Neural cell (in vitro differentiated cells): ENCODE measurements around the gene TAF3. TPM values are rescaled to one million over a fixed set of nuclear protein-coding genes. Genes with fewer than 3 reads are reported as not detected.

ENCODE experiments used
- H2AFZ ChIP-seq: fragments of 200-600, 300-800 bp; sonication (generic), shearing (Covaris generic); 2 replicates; pipeline ENCODE4 v1.6.0; 2014; ENCODE audit warnings: low read depth, mild to moderate bottlenecking, antibody characterized with exemption, low read length, moderate library complexity
- H3F3A ChIP-seq: fragments of 200-600 bp; shearing (Covaris generic); 2 replicates; pipeline ENCODE4 v1.6.1; 2016; ENCODE audit warnings: mild to moderate bottlenecking, moderate library complexity, mixed read lengths, antibody characterized with exemption, low read length; ENCODE audit not compliant: insufficient read depth, poor library complexity, severe bottlenecking
- H3K27ac ChIP-seq: fragments of 200-600, 300-800 bp; sonication (generic), shearing (Covaris generic); 2 replicates; pipeline ENCODE4 v1.5.1; 2014; ENCODE audit warnings: mild to moderate bottlenecking, low read length, moderate library complexity
- H3K27me3 ChIP-seq: fragments of 300-800, 200-600 bp; sonication (generic), shearing (Covaris generic); 2 replicates; pipeline ENCODE4 v1.6.0; 2014; ENCODE audit warnings: mild to moderate bottlenecking, low read depth, low read length, moderate library complexity; ENCODE audit not compliant: insufficient read depth
- H3K36me3 ChIP-seq: fragments of 300-800, 200-600 bp; sonication (generic), shearing (Covaris generic); 2 replicates; pipeline ENCODE4 v1.5.1; 2014; ENCODE audit warnings: mild to moderate bottlenecking, antibody characterized with exemption, low read length, moderate library complexity; ENCODE audit not compliant: insufficient read depth
- H3K4me2 ChIP-seq: fragments of 300-800, 200-600 bp; sonication (generic), shearing (Covaris generic); 2 replicates; pipeline ENCODE4 v1.6.0; 2014; ENCODE audit warnings: mild to moderate bottlenecking, low read length
- H3K4me3 ChIP-seq: fragments of 300-800, 200-600 bp; sonication (generic), shearing (Covaris generic); 2 replicates; pipeline ENCODE4 v1.5.1; 2014; ENCODE audit warnings: mild to moderate bottlenecking, low read length, moderate library complexity
- H3K79me2 ChIP-seq: fragments of 200-600 bp; shearing (Covaris generic); replicated peaks from 2 replicates; pipeline ENCODE4 v1.6.0; 2014; ENCODE audit warnings: mild to moderate bottlenecking, low read length, moderate library complexity; ENCODE audit not compliant: insufficient read depth
- H3K9ac ChIP-seq: fragments of 300-800, 200-600 bp; sonication (generic), shearing (Covaris generic); 2 replicates; pipeline ENCODE4 v1.6.1; 2016; ENCODE audit warnings: mild to moderate bottlenecking, low read length, mixed read lengths
- H3K9me2 ChIP-seq: fragments of 200-600 bp; shearing (Covaris generic); 2 replicates; pipeline ENCODE4 v1.6.1; 2016; ENCODE audit warnings: mild to moderate bottlenecking, low read length, mixed read lengths; ENCODE audit not compliant: insufficient read depth
- H3K9me3 ChIP-seq: fragments of 200-600, 300-800 bp; sonication (generic), shearing (Covaris generic); 2 replicates; pipeline ENCODE4 v1.6.1; 2016; ENCODE audit warnings: mild to moderate bottlenecking, mixed run types, low read length, moderate library complexity, mixed read lengths
- H4K20me1 ChIP-seq: fragments of 200-600 bp; shearing (Covaris generic); 2 replicates; pipeline ENCODE4 v1.6.1; 2016; ENCODE audit warnings: mild to moderate bottlenecking, mixed run types; ENCODE audit not compliant: insufficient read depth
- EP300 ChIP-seq: fragments of 450-650 bp; conservative IDR thresholded peaks from 2 replicates; pipeline ENCODE4 v1.6.1; 2014; ENCODE audit warnings: antibody characterized with exemption, mild to moderate bottlenecking, moderate library complexity; ENCODE audit not compliant: poor library complexity, severe bottlenecking
- EZH2 ChIP-seq: fragments of 200-600, 300-800 bp; shearing (Covaris generic), sonication (generic); IDR thresholded peaks from 2 replicates; pipeline ENCODE4 v1.6.1; 2014; ENCODE audit warnings: antibody characterized with exemption, low read length, borderline replicate concordance, mild to moderate bottlenecking; ENCODE audit not compliant: insufficient read depth, poor library complexity, severe bottlenecking
- MXI1 ChIP-seq: fragments of 450-650 bp; conservative IDR thresholded peaks from 2 replicates; pipeline ENCODE4 v1.6.1; 2014; ENCODE audit warnings: antibody characterized with exemption, mild to moderate bottlenecking; ENCODE audit not compliant: poor library complexity, severe bottlenecking
- POLR2AphosphoS5 ChIP-seq: IDR thresholded peaks from 2 replicates; pipeline ENCODE4 v1.6.1; 2012
- RAD21 ChIP-seq: fragments of 450-650 bp; conservative IDR thresholded peaks from 2 replicates; pipeline ENCODE4 v1.6.1; 2014; ENCODE audit warnings: antibody characterized with exemption, mild to moderate bottlenecking, moderate library complexity
- SMC3 ChIP-seq: fragments of 450-650 bp; conservative IDR thresholded peaks from 2 replicates; pipeline ENCODE4 v1.6.1; 2014; ENCODE audit warnings: antibody characterized with exemption, mild to moderate bottlenecking, moderate library complexity; ENCODE audit not compliant: poor library complexity
- TAF1 ChIP-seq: IDR thresholded peaks from 2 replicates; pipeline ENCODE4 v1.6.1; 2012; ENCODE audit warnings: low read depth
- polyA plus RNA-seq: library from polyadenylated mRNA; depleted of rRNA; stranded (reverse); fragments of >200 nt; gene quantifications from 2 replicates; pipeline ENCODE4 v1.2.3, GENCODE V29; 2014
- TF ChIP-seq, protein P1 (sequence below): fragments of 450-650 bp; IDR thresholded peaks from 2 replicates; pipeline ENCODE4 v1.5.1; 2014; ENCODE audit warnings: antibody characterized with exemption, mild to moderate bottlenecking, moderate library complexity; ENCODE audit not compliant: poor library complexity, severe bottlenecking
- TF ChIP-seq, protein P2 (sequence below): IDR thresholded peaks from 2 replicates; pipeline ENCODE4 v1.6.1; 2012; ENCODE audit warnings: borderline replicate concordance

TAF3 gene
- polyA plus RNA-seq, 1 donor from 2014 or later = 2.0 TPM

DNA sequence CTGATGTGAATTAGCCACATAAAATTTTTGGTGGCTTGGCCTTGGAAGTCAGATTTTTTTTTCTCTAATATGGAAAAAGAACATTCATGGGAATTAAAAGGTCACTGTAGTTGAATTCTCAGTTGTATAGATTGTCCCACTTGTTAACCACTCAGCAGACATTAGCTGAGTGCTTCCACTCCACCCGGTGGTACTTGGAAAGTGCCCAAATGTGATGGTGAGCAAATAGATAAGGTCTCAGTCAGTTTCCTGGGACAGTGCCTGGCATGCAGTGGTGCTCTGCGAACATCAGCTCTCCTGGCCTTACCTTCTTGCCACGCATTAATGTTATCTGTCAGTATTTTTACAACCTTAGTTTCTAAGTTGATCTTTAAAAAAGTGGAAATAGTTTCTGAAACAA is 28.9 kb upstream of the TAF3 start:
- H4K20me1 ChIP-seq = no peaks in the 10 kb centered on the region
- no peak for TF ChIP-seq MXI1
- no peak for TF ChIP-seq SMC3
- TF ChIP-seq TAF1 = no peak
- no peak for TF ChIP-seq EZH2
- TF ChIP-seq POLR2AphosphoS5 = no peak
- TF ChIP-seq, protein P1, sequence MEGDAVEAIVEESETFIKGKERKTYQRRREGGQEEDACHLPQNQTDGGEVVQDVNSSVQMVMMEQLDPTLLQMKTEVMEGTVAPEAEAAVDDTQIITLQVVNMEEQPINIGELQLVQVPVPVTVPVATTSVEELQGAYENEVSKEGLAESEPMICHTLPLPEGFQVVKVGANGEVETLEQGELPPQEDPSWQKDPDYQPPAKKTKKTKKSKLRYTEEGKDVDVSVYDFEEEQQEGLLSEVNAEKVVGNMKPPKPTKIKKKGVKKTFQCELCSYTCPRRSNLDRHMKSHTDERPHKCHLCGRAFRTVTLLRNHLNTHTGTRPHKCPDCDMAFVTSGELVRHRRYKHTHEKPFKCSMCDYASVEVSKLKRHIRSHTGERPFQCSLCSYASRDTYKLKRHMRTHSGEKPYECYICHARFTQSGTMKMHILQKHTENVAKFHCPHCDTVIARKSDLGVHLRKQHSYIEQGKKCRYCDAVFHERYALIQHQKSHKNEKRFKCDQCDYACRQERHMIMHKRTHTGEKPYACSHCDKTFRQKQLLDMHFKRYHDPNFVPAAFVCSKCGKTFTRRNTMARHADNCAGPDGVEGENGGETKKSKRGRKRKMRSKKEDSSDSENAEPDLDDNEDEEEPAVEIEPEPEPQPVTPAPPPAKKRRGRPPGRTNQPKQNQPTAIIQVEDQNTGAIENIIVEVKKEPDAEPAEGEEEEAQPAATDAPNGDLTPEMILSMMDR = no peak
- no peak for TF ChIP-seq RAD21
- TF ChIP-seq EP300 = no peak
- TF ChIP-seq, protein P2, sequence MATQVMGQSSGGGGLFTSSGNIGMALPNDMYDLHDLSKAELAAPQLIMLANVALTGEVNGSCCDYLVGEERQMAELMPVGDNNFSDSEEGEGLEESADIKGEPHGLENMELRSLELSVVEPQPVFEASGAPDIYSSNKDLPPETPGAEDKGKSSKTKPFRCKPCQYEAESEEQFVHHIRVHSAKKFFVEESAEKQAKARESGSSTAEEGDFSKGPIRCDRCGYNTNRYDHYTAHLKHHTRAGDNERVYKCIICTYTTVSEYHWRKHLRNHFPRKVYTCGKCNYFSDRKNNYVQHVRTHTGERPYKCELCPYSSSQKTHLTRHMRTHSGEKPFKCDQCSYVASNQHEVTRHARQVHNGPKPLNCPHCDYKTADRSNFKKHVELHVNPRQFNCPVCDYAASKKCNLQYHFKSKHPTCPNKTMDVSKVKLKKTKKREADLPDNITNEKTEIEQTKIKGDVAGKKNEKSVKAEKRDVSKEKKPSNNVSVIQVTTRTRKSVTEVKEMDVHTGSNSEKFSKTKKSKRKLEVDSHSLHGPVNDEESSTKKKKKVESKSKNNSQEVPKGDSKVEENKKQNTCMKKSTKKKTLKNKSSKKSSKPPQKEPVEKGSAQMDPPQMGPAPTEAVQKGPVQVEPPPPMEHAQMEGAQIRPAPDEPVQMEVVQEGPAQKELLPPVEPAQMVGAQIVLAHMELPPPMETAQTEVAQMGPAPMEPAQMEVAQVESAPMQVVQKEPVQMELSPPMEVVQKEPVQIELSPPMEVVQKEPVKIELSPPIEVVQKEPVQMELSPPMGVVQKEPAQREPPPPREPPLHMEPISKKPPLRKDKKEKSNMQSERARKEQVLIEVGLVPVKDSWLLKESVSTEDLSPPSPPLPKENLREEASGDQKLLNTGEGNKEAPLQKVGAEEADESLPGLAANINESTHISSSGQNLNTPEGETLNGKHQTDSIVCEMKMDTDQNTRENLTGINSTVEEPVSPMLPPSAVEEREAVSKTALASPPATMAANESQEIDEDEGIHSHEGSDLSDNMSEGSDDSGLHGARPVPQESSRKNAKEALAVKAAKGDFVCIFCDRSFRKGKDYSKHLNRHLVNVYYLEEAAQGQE = no peak
- H3K27me3 ChIP-seq = no peaks in the 10 kb centered on the region
- no peak overlapping the region for H2AFZ ChIP-seq
- no peaks in the 10 kb centered on the region for H3K9me2 ChIP-seq
- H3K4me3 ChIP-seq = peak overlapping the region; percentile 89
- no peaks in the 10 kb centered on the region for H3K9me3 ChIP-seq
- H3F3A ChIP-seq = no peaks in the 10 kb centered on the region
- H3K79me2 ChIP-seq = peaks cover 88% of the 10 kb centered on the region
- peak overlapping the region; percentile 93 for H3K4me2 ChIP-seq
- H3K27ac ChIP-seq = no peak overlapping the region
- peak overlapping the region; percentile 94 for H3K9ac ChIP-seq
- H3K36me3 ChIP-seq = no peaks in the 10 kb centered on the region

DNA sequence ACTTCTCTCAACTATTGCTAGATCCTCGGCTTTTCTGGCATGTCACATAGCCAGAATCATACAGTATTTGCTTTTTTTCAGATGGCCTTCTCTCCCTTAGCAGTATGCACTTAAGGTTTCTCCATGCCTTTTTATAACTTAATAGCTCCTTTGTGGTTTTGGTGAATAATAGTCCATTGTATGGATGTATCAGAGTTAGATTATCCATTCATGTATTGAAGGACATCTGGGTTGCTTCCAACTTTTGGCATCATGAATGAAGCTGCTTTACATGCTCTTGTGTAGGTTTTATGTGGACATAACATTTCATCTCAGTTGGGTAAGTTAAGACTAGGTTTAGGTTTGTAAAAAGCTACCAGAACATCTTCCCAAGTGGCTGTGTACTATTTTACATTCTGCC is 25.8 kb upstream of the TAF3 start:
- H3K27ac ChIP-seq = no peak overlapping the region
- H2AFZ ChIP-seq = no peak overlapping the region

More for the DNA sequence above, 25.8 kb upstream of the TAF3 start:
- TF ChIP-seq, protein P2 = no peak
- no peak for TF ChIP-seq EZH2
- no peak for TF ChIP-seq EP300
- TF ChIP-seq SMC3 = no peak
- TF ChIP-seq, protein P1 = no peak
- no peak for TF ChIP-seq TAF1
- no peak for TF ChIP-seq RAD21
- TF ChIP-seq POLR2AphosphoS5 = no peak
- no peak for TF ChIP-seq MXI1
- Histone ChIP-seq H3K4me3 (no peak overlapping the region), H3K36me3 (peaks cover 7% of the 10 kb centered on the region), H3K9ac (no peak overlapping the region), H3K9me2 (no peaks in the 10 kb centered on the region), H3K79me2 (peaks cover 76% of the 10 kb centered on the region), H3F3A (no peaks in the 10 kb centered on the region), H3K27me3 (no peaks in the 10 kb centered on the region), H3K4me2 (no peak overlapping the region), H3K9me3 (no peaks in the 10 kb centered on the region), H4K20me1 (peaks cover 4% of the 10 kb centered on the region)
